Measurements from ENCODE around the gene WDR17.

The WDR17 gene

GRCh38 chr4:176065435-176066291 is at the start of gene WDR17:
WDR17 (plus strand) TSS chr4:176065841; CDS start chr4:176111581, 45,740 bp downstream.
- DNase-seq, result peak; percentile 81

DNA sequence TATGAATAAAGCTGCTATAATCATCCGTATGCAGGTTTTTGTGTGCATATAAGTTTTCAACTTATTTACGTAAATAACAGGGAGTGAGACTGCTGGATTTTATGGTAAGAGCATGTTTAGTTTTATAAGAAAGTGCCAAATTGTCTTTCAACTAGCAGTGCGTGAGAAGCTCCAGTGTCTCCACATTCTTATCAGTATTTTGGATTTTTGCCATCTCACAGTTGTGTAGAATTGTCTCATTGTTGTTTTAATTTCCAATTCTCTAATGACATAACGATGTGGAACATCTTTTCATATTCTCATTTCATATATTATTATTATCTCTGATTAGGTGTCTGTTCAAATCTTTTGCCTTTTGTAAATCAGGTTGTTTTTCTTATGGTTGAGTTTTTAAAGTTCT is 49.0 kb upstream of the WDR17 start:
- DNase-seq, result no peak

- DNase-seq, result peak; percentile 3
Measured at GRCh38 chr4:176020481-176021085, 45.1 kb upstream of the WDR17 start.

DNA sequence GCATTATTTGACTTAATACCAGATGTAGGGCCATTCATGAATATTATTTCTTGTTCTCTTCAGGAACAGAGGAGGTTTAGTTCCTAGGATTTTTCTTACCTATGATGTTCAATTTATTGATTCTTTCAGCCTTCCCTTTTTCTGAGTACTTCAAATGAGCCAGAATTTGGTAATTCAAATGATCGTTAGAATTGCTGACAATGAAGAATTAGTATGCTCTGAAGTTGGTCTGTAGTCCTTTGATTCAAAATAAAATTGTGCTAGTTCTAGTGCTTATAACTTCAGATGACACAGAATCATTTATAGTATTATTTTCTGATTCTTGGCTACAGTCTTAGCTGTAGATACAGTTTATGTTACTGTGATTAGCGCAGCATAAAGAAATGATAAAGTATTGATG is 35.2 kb upstream of the WDR17 start:
- DNase-seq, result no peak

GRCh38 chr4:176031922-176032321 is 33.7 kb upstream of the WDR17 start:
- no peak for DNase-seq

DNA sequence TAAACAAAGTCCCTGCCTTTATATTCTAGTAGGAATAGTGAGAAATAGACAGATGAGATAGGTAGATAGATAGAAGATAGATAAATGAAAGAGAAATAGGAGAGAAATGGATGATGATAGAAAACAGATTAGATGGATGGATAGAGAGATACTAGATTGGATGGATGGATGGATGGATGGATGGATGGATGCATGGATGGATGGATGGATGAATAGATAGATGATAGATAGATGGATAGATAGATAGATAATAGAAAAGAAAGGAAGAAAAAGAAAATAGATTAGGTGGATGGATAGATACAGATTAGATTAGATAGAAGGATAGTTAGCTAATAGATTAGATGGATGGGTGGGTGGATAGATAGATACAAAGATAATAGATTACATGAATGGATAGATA is 33.2 kb upstream of the WDR17 start:
- DNase-seq, result no peak

- no peak for DNase-seq
Measured at GRCh38 chr4:176034499-176034898, 31.1 kb upstream of the WDR17 start.

GRCh38 chr4:176034936-176035335 is 30.7 kb upstream of the WDR17 start:
- DNase-seq, result no peak

GRCh38 chr4:176036585-176037205 is 28.9 kb upstream of the WDR17 start:
- DNase-seq, result no peak

DNA sequence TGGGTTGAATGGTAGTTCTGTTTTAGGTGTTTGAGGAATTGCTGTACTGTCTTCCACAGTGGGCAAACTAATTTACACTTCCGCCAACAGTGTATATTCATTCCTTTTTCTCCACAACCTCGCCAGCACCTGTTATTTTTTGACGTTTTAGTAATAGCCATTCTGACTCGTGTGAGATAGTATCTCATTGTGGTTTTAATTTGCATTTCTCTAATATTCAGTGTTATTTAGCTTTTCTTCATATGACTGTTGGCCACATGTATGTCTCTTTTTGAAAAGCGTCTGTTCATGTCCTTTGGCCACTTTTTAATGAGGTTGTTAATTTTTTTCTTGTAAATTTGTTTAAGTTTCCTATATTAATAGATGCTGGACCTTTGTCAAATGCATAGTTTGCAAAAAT is 26.9 kb upstream of the WDR17 start:
- no peak for DNase-seq

- DNase-seq, result no peak
Measured at GRCh38 chr4:176042195-176042594, 23.4 kb upstream of the WDR17 start.

- no peak for DNase-seq
Measured at GRCh38 chr4:176043838-176044588, 21.6 kb upstream of the WDR17 start.

GRCh38 chr4:176044589-176044951 is 21.1 kb upstream of the WDR17 start:
- DNase-seq, result no peak

DNA sequence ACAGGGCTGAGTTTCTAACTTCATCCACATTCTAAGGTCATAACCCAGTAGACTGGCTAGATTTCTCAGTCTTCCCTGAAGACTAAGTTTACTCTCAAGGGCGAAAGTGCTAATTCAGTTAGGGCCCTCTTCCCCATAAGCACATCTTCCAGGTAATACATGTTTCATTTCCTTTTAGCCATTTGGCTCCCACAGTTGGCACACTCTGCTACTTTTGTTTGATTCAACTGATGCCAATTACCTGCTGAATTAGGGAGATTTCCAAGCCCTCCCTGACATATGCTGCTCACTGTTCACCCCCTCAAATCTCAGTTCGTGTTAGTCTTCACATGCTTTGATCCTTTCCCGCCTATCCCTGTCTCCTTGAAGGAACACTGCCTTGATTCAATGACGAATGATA is 17.0 kb upstream of the WDR17 start:
- DNase-seq, result no peak

GRCh38 chr4:176052744-176053143 is 12.9 kb upstream of the WDR17 start:
- DNase-seq, result no peak

DNA sequence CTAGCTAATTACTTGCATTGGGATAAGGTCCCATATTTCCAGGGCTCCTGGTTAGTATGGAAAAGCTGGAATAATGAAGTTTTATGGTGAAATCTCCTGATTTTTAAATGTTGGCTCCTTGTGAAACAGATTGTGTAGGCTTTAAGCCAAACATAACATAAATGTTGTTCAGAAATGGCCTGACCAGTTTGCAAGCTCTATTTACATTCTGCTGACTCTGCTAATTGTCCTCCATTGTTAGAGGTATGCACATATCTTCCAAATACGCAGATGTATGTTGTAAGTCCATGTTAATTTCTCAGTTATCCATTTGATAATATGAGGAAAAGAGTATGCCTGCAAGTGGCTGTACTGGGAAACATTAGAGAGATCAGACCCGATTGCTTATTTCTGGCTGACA is 11.9 kb upstream of the WDR17 start:
- no peak for DNase-seq

- DNase-seq, result no peak
Measured at GRCh38 chr4:176054942-176055341, 10.7 kb upstream of the WDR17 start.

- DNase-seq, result no peak
Measured at GRCh38 chr4:176063718-176064117, 1.9 kb upstream of the WDR17 start.

DNA sequence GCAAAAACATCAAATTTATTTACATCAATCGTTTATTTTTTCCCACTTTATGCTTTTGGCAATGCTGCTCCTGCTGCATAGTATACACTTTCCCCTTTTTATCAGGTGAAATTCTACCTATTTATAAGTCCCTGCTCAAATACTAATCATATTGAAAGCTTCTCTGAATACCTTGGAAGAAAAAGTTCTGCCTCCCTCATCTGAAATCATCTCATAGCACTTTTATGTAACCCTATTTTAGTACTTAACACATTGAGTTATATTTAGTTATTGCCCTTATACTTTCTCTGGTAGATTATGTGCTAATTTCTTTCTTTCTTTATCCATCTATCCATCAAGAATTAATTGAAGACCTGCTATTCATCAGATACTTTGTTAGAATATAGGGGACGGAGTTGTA is 1.1 kb upstream of the WDR17 start:
- DNase-seq, result no peak

- DNase-seq, result no peak
Measured at GRCh38 chr4:176066757-176067156, 1.1 kb downstream of the WDR17 start.

DNA sequence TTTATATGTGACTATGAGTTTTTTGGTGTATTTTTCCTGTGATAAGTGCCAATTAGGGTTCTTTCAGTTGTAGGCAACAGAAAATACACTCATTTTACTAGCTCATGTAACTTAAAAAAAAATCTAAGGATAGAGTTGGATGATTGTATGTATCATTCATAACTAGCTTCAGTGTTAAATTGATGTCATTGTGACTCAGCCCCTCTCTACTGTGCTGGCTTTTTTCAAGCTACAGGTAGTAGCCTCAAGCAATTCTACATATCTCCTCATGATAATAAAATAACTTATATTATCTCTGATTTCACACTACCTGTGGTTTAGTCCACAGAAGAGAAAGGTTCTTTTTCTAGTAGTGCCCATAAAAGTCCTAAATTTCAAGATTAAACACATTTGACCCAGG is 11.9 kb downstream of the WDR17 start:
- no peak for DNase-seq

GRCh38 chr4:176084769-176085168 is 19.1 kb downstream of the WDR17 start:
- DNase-seq, result no peak

GRCh38 chr4:176090115-176090514 is 24.5 kb downstream of the WDR17 start:
- DNase-seq, result no peak

- no peak for DNase-seq
Measured at GRCh38 chr4:176099314-176099713, 33.7 kb downstream of the WDR17 start.
